ENCODE measurements around the gene ARMH1.

DNA sequence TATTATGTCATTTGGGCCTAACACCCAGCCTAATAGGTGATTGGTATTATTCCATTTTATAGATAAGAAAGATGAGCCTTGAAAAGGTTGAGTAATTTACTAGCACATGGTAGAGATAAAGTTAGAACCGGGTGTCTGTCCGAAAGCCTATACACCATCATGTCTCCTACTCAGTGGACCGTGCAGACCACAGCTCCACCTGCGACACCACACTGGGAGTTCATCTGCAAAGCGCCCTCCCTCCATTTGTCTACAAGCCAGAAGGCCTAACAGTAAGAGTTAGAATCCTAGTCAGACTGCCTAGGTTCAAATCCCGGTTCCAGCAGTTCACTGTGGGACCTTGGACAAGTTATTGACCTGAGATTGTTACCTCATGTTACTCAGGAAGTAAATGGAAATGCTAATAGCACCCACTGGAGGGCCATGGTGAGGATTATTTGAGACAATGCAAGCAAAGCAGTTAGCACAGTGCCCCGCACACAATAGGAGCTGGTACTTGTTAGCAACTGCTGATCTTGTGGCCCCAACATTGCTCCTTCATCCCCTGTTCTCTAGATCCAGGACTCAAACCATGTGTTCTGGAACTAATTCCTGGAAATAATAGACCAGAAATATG, 20.5 kb downstream of the ARMH1 start:
- TF ChIP-seq SMC3 (IDR thresholded peaks at IDR 0.05; ENCODE audit: low read depth, low read length): no peak
- no peak for TF ChIP-seq RCOR1 (IDR thresholded peaks at IDR 0.05; ENCODE audit: low read length)
- TF ChIP-seq, protein P1, sequence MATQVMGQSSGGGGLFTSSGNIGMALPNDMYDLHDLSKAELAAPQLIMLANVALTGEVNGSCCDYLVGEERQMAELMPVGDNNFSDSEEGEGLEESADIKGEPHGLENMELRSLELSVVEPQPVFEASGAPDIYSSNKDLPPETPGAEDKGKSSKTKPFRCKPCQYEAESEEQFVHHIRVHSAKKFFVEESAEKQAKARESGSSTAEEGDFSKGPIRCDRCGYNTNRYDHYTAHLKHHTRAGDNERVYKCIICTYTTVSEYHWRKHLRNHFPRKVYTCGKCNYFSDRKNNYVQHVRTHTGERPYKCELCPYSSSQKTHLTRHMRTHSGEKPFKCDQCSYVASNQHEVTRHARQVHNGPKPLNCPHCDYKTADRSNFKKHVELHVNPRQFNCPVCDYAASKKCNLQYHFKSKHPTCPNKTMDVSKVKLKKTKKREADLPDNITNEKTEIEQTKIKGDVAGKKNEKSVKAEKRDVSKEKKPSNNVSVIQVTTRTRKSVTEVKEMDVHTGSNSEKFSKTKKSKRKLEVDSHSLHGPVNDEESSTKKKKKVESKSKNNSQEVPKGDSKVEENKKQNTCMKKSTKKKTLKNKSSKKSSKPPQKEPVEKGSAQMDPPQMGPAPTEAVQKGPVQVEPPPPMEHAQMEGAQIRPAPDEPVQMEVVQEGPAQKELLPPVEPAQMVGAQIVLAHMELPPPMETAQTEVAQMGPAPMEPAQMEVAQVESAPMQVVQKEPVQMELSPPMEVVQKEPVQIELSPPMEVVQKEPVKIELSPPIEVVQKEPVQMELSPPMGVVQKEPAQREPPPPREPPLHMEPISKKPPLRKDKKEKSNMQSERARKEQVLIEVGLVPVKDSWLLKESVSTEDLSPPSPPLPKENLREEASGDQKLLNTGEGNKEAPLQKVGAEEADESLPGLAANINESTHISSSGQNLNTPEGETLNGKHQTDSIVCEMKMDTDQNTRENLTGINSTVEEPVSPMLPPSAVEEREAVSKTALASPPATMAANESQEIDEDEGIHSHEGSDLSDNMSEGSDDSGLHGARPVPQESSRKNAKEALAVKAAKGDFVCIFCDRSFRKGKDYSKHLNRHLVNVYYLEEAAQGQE (IDR thresholded peaks at IDR 0.05; ENCODE audit: low read depth, low read length): no peak
- TF ChIP-seq, protein P2, sequence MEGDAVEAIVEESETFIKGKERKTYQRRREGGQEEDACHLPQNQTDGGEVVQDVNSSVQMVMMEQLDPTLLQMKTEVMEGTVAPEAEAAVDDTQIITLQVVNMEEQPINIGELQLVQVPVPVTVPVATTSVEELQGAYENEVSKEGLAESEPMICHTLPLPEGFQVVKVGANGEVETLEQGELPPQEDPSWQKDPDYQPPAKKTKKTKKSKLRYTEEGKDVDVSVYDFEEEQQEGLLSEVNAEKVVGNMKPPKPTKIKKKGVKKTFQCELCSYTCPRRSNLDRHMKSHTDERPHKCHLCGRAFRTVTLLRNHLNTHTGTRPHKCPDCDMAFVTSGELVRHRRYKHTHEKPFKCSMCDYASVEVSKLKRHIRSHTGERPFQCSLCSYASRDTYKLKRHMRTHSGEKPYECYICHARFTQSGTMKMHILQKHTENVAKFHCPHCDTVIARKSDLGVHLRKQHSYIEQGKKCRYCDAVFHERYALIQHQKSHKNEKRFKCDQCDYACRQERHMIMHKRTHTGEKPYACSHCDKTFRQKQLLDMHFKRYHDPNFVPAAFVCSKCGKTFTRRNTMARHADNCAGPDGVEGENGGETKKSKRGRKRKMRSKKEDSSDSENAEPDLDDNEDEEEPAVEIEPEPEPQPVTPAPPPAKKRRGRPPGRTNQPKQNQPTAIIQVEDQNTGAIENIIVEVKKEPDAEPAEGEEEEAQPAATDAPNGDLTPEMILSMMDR (IDR thresholded peaks at IDR 0.05): no peak
- no peak for TF ChIP-seq GABPA (IDR thresholded peaks at IDR 0.05; ENCODE audit: low read depth)
- TF ChIP-seq YY1 (IDR thresholded peaks at IDR 0.05; ENCODE audit: low read depth): no peak
